OCI-LY7 (cell line): ENCODE measurements around the gene PTPN14.

Experiments used
- EZH2phosphoT487 ChIP-seq: fragments of 200-600 bp; sonication (generic); IDR thresholded peaks from 2 replicates; pipeline ENCODE4 v1.6.1; 2018; ENCODE audit warnings: low read depth, borderline replicate concordance, mild to moderate bottlenecking, mixed run types, antibody characterized with exemption, low read length, moderate library complexity, mixed read lengths
- TF ChIP-seq, protein P1 (sequence below): fragments of 200-600 bp; sonication (generic); conservative IDR thresholded peaks from 2 replicates; pipeline ENCODE4 v1.5.1; 2014; ENCODE audit warnings: mild to moderate bottlenecking, antibody characterized with exemption, low read length, moderate library complexity, mixed read lengths

DNA sequence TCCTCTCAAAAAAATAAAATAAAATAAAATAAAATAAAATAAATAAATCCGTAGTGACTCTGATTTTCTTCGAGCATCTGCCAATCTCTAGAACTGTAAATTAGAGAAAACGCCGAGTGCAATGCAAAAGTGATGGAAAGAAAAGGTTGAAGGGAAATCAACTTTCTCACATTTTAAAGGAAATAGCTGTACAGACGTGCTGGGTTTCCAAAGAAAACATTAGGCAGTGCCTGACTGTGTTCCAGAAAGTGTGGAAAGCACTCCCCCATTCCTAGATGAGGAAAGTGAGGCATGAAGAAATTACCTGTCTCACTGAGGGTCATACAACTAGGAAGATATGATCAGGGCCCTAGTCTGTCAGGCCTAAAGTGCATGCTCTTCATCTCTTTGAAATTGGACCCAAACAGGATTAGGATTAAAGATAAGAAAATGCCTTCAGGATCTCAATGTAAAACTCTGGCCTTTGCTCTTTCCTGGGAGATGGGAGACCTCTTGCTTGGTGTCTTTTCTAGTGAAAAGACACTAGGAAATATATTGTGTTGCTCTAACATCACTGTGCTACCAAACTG lies 1.8 kb upstream of the PTPN14 start:
- TF ChIP-seq, protein P1, sequence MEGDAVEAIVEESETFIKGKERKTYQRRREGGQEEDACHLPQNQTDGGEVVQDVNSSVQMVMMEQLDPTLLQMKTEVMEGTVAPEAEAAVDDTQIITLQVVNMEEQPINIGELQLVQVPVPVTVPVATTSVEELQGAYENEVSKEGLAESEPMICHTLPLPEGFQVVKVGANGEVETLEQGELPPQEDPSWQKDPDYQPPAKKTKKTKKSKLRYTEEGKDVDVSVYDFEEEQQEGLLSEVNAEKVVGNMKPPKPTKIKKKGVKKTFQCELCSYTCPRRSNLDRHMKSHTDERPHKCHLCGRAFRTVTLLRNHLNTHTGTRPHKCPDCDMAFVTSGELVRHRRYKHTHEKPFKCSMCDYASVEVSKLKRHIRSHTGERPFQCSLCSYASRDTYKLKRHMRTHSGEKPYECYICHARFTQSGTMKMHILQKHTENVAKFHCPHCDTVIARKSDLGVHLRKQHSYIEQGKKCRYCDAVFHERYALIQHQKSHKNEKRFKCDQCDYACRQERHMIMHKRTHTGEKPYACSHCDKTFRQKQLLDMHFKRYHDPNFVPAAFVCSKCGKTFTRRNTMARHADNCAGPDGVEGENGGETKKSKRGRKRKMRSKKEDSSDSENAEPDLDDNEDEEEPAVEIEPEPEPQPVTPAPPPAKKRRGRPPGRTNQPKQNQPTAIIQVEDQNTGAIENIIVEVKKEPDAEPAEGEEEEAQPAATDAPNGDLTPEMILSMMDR: no peak
- no peak for TF ChIP-seq EZH2phosphoT487
